ENCODE results near the gene ZNF407.

DNA sequence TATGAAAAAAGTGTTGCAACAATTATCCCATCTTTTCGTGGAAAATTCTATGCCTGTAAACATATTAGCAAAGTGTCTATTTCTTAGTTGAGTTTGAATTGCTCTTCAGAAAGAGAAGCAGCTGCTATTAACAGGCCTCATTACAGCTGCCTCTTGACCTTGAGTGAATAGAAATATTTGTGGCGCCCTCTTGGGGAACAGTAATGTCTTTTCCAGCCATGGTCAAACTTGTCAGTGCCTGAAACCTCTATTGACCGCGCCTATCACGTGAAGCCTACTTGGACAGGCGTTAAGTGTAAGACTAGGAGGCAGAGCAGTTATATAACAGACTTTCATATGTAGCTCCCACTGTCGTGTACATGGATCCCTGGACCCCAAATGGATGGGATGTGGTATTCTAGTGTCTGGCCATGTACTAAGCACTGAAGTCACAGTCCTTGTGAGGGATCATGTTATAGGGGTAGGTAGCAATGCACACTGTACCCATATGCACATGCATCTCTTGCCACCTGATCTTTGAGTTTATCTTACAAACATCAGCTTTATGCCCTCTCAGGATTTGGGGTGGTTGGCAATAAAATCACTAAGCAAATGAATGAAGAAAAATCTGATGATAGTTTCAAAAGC lies 366.3 kb downstream of the ZNF407 start:
- TF ChIP-seq, protein P1, sequence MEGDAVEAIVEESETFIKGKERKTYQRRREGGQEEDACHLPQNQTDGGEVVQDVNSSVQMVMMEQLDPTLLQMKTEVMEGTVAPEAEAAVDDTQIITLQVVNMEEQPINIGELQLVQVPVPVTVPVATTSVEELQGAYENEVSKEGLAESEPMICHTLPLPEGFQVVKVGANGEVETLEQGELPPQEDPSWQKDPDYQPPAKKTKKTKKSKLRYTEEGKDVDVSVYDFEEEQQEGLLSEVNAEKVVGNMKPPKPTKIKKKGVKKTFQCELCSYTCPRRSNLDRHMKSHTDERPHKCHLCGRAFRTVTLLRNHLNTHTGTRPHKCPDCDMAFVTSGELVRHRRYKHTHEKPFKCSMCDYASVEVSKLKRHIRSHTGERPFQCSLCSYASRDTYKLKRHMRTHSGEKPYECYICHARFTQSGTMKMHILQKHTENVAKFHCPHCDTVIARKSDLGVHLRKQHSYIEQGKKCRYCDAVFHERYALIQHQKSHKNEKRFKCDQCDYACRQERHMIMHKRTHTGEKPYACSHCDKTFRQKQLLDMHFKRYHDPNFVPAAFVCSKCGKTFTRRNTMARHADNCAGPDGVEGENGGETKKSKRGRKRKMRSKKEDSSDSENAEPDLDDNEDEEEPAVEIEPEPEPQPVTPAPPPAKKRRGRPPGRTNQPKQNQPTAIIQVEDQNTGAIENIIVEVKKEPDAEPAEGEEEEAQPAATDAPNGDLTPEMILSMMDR (IDR thresholded peaks at IDR 0.05): peak in 1 of 4 experiments; percentile 20
- TF ChIP-seq POLR2AphosphoS5 (IDR thresholded peaks at IDR 0.05): no peak
